Suprapubic skin (tissue), 4 donors: ENCODE results near the gene TPCN2. TPM values are rescaled to one million over a fixed set of nuclear protein-coding genes. Genes with fewer than 3 reads are reported as not detected.

Experiments
- DNase-seq, 2 donors: peaks; one replicate each; pipeline ENCODE4 v3.0.0-alpha.2; 2019; ENCODE audit warnings: low spot score in 2 of 2
- H3K27ac ChIP-seq: fragments of 200-600 bp; sonication (generic); one replicate; pipeline ENCODE4 v1.5.1; 2019
- H3K27me3 ChIP-seq: fragments of 200-600 bp; sonication (generic); one replicate; pipeline ENCODE4 v1.5.1; 2019
- H3K36me3 ChIP-seq: fragments of 200-600 bp; sonication (generic); one replicate; pipeline ENCODE4 v1.5.1; 2019
- H3K4me1 ChIP-seq: fragments of 200-600 bp; sonication (generic); one replicate; pipeline ENCODE4 v1.5.1; 2019
- H3K4me3 ChIP-seq: fragments of 200-600 bp; sonication (generic); one replicate; pipeline ENCODE4 v1.5.1; 2019; ENCODE audit warnings: mild to moderate bottlenecking
- H3K9me3 ChIP-seq: fragments of 200-600 bp; sonication (generic); one replicate; pipeline ENCODE4 v1.5.1; 2019
- EP300 ChIP-seq: sonication (generic); formaldehyde crosslinking; IDR thresholded peaks from one replicate; pipeline ENCODE4 v1.6.1; 2017; ENCODE audit warnings: antibody characterized with exemption
- POLR2A ChIP-seq, 2 donors: fragments of 450-650 bp; IDR thresholded peaks; one replicate each; pipeline ENCODE4 v1.6.1; 2017; ENCODE audit warnings: antibody characterized with exemption in 2 of 2, mild to moderate bottlenecking in 2 of 2, moderate library complexity in 2 of 2
- POLR2AphosphoS5 ChIP-seq, 3 donors: sonication (generic); formaldehyde crosslinking; IDR thresholded peaks; one replicate each; pipeline ENCODE4 v1.6.1; 2017; ENCODE audit warnings: antibody characterized with exemption in 3 of 3
- whole genome bisulfite sequencing: methylation state at CpG from one replicate; pipeline ENCODE4 v1.1.5; 2018; 5-methylcytosine and 5-hydroxymethylcytosine counted together
- total RNA-seq, 4 donors: library from RNA; depleted of rRNA; stranded (reverse); fragments of >200 nt; gene quantifications; one replicate each; pipeline ENCODE4 v1.1.0, GENCODE V29; 2016
- TF ChIP-seq, protein P1 (sequence below), 2 donors: fragments of 200-600 bp in 1 of 2; fragments of 450-650 bp in 1 of 2; sonication (generic) in 1 of 2; IDR thresholded peaks; one replicate each; pipeline ENCODE4 v1.5.1; 2016 to 2019; ENCODE audit warnings: antibody characterized with exemption in 2 of 2, mild to moderate bottlenecking in 1 of 2, moderate library complexity in 1 of 2

Gene TPCN2
- total RNA-seq, 4 donors from 2014 or later, result 8.4 to 30.3 (median 24.4) TPM

DNA sequence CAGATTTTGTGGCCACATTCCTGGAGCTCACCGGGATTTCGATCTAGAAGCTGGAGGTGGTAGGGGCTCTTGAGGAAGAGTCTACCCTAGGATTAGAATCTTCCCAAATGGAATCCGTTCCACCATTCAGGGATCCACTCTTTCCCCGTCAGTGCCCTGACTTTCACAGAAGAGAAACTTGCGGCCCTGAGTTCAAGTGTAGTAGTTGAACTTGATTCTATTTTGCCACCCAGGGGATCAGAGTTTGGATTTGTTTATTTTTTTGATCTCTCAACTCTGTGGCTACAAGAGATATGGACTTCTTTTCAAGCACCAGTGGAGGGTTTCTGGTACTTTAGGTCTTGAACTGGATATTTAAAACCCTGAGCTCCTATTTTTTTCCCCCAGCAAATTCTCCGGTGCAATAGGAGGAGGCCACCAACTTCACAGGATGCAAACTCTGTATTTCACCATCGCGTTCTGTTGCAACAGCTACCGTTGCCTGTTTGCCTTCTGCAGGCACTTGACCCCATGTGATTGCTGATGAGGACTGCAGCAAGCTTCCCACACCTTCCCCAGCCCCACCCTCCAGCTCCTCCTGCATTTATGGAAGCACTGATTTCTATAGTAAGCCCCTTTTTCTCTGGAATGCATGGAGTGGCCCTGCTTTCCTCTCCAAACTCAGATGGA lies 20.9 kb upstream of the TPCN2 start:
- no peak overlapping the region for H3K4me3 ChIP-seq
- no peaks in the 10 kb centered on the region for H3K27me3 ChIP-seq
- H3K36me3 ChIP-seq, result no peaks in the 10 kb centered on the region
- WGBS, result 77% methylated on average over 9 of the region's 9 CpGs
- no peaks in the 10 kb centered on the region for H3K9me3 ChIP-seq
- no peak for TF ChIP-seq POLR2AphosphoS5 (IDR thresholded peaks at IDR 0.05)
- no peak for TF ChIP-seq EP300
- TF ChIP-seq, protein P1, sequence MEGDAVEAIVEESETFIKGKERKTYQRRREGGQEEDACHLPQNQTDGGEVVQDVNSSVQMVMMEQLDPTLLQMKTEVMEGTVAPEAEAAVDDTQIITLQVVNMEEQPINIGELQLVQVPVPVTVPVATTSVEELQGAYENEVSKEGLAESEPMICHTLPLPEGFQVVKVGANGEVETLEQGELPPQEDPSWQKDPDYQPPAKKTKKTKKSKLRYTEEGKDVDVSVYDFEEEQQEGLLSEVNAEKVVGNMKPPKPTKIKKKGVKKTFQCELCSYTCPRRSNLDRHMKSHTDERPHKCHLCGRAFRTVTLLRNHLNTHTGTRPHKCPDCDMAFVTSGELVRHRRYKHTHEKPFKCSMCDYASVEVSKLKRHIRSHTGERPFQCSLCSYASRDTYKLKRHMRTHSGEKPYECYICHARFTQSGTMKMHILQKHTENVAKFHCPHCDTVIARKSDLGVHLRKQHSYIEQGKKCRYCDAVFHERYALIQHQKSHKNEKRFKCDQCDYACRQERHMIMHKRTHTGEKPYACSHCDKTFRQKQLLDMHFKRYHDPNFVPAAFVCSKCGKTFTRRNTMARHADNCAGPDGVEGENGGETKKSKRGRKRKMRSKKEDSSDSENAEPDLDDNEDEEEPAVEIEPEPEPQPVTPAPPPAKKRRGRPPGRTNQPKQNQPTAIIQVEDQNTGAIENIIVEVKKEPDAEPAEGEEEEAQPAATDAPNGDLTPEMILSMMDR (IDR thresholded peaks at IDR 0.05), result no peak
- no peak for TF ChIP-seq POLR2A (IDR thresholded peaks at IDR 0.05)
- no peak for DNase-seq
- H3K27ac ChIP-seq, result no peak overlapping the region
- H3K4me1 ChIP-seq, result no peaks in the 10 kb centered on the region

DNA sequence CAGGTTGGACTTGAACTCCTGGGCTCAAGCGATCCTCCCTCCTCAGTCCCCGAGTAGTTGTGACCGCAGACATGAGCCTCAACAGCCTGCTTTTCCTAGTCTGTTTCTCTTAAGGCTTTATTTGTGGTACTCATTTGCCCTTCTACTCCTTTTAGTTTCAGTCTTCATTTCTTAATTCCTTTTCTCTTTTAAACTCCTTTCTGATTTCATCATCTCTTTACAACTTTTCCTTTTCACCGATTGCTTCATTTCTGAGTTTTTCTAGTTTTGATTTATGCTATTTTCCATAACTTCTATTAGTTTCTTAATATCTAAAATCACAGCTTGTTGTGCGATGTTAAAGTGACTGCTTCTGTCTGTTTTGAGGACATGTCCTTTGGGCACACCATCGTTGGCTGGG lies 18.4 kb upstream of the TPCN2 start:
- H3K9me3 ChIP-seq, result no peaks in the 10 kb centered on the region
- H3K36me3 ChIP-seq, result no peaks in the 10 kb centered on the region
- DNase-seq, result no peak
- H3K27me3 ChIP-seq, result no peaks in the 10 kb centered on the region
- no peaks in the 10 kb centered on the region for H3K4me1 ChIP-seq
- no peak overlapping the region for H3K27ac ChIP-seq
- H3K4me3 ChIP-seq, result no peak overlapping the region
- no peak for TF ChIP-seq POLR2AphosphoS5 (IDR thresholded peaks at IDR 0.05)
- no peak for TF ChIP-seq POLR2A (IDR thresholded peaks at IDR 0.05)
- TF ChIP-seq, protein P1 (IDR thresholded peaks at IDR 0.05), result no peak
- TF ChIP-seq EP300, result no peak
- WGBS, result 71% methylated on average over 6 of the region's 6 CpGs

DNA sequence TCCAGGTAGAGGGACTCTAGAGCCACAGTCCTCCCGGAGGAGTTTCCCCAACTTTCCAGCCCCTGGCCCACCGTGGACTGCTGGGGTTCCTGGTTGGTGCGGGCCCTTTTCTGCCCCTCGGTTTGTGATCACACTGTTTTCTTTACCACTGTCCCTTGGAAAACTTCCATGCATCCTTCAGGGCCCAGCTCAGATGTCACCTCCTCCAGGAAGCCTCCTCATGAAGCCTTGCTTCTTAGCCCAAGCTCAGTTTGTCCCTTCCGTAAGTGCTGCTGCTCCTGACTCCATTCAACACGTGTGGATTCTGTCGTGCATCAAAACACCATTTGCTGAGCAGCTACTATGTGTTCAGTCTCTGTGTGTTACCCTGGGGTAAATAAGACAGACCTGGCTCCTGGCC lies 15.9 kb upstream of the TPCN2 start:
- no peaks in the 10 kb centered on the region for H3K9me3 ChIP-seq
- DNase-seq, result no peak
- H3K4me3 ChIP-seq, result no peak overlapping the region
- 89% methylated on average over 7 of the region's 7 CpGs for WGBS
- H3K4me1 ChIP-seq, result no peaks in the 10 kb centered on the region
- H3K27me3 ChIP-seq, result no peaks in the 10 kb centered on the region
- no peak for TF ChIP-seq POLR2A (IDR thresholded peaks at IDR 0.05)
- TF ChIP-seq EP300, result no peak
- no peak for TF ChIP-seq POLR2AphosphoS5 (IDR thresholded peaks at IDR 0.05)
- TF ChIP-seq, protein P1 (IDR thresholded peaks at IDR 0.05), result no peak
- H3K36me3 ChIP-seq, result no peaks in the 10 kb centered on the region
- no peak overlapping the region for H3K27ac ChIP-seq

DNA sequence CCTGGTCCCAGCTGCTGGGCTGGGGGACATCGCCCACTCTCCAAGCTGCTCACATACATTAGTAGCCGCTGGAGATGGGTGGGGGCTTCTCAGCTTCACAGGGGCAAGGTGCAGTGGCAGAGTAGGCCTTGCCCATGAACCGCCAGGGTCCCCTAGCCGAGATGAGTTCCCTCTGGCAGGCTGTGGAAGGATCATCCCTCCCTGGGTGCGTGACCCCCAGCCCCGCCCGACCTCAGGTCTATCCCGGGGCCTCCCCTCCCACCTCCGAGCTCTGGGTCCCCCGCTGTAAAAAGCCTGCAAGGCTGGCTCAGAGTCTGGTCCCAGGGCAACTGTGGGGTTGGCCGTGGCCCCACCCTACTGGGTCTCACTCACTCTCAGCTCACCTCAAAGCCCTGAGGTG lies 15.3 kb upstream of the TPCN2 start:
- Histone ChIP-seq H3K9me3 (no peaks in the 10 kb centered on the region), H3K4me3 (no peak overlapping the region), H3K36me3 (no peaks in the 10 kb centered on the region), H3K27ac (no peak overlapping the region), H3K4me1 (no peaks in the 10 kb centered on the region), H3K27me3 (no peaks in the 10 kb centered on the region)
- TF ChIP-seq EP300 (no peak), POLR2A (IDR thresholded peaks at IDR 0.05) (no peak), POLR2AphosphoS5 (IDR thresholded peaks at IDR 0.05) (no peak)
- TF ChIP-seq, protein P1 (IDR thresholded peaks at IDR 0.05), result no peak
- no CpG with 5 or more reads among the region's 11 CpGs for WGBS
- no peak for DNase-seq

DNA sequence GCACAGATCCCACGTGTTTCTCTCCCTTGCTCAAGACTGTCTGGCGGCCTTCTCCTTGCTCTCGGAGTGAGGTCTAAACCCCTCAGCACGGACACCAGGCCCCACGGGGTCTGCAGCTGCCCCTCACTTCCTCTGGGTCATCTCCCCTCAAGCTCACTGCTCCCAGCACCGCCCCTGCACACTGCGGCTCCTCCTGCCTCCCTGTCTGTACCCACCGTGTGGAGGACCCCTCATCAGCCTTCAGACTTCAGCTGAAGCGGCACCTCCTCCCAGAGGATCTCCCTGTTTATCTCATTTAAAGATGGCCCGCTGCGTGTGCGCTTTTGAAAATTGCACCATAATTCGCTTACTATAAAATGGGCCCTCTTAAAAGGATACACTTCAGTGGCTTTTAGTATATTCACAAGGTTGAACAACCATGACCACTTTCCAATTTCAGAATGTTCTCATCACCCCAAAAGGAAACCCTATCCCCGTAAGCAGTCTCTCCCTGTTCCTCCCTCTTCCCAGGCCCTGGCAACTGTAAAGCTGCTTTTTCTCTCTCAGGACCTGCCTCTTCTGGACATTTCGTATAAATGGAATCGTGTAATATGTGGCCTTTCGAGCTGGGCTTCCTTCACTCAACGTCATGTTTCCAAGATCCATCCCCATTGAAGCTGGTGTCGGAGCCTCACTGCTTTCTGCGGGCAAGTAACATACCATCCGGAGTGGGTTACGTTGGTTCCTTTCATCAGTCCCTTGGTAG lies 14.4 kb upstream of the TPCN2 start:
- no peak overlapping the region for H3K27ac ChIP-seq
- WGBS, result 86% methylated on average over 22 of the region's 22 CpGs

More for the DNA sequence above, 14.4 kb upstream of the TPCN2 start:
- no peaks in the 10 kb centered on the region for H3K4me1 ChIP-seq
- H3K9me3 ChIP-seq, result no peaks in the 10 kb centered on the region
- H3K4me3 ChIP-seq, result no peak overlapping the region
- no peak for DNase-seq
- no peaks in the 10 kb centered on the region for H3K36me3 ChIP-seq
- H3K27me3 ChIP-seq, result no peaks in the 10 kb centered on the region
- TF ChIP-seq POLR2AphosphoS5 (IDR thresholded peaks at IDR 0.05), result no peak
- TF ChIP-seq EP300, result no peak
- TF ChIP-seq, protein P1 (IDR thresholded peaks at IDR 0.05), result no peak
- TF ChIP-seq POLR2A (IDR thresholded peaks at IDR 0.05), result no peak
